ENCODE results near the gene CA11.

The CA11 gene

GRCh38 chr19:48596237-48596636, 49.8 kb downstream of the CA11 start:
- TF ChIP-seq GABPA (IDR thresholded peaks at IDR 0.05; ENCODE audit: low read depth) (no peak), REST (IDR thresholded peaks at IDR 0.05; ENCODE audit: insufficient replicate concordance, low read depth) (no peak)
- Histone ChIP-seq H3K27ac (replicated peaks) (no peak overlapping the region), H3K27me3 (ENCODE audit: insufficient read depth, poor library complexity, severe bottlenecking) (no peaks in the 10 kb centered on the region), H3K4me3 (replicated peaks; ENCODE audit: insufficient read depth, low read length) (no peak overlapping the region)
- no peak for DNase-seq (ENCODE audit: low read depth in 1 of 2, low spot score in 1 of 2)

- no peak overlapping the region for H3K27ac ChIP-seq (replicated peaks)
- no peak for TF ChIP-seq CTCF (IDR thresholded peaks at IDR 0.05; ENCODE audit: insufficient read depth, low read length)
- TF ChIP-seq GABPA (IDR thresholded peaks at IDR 0.05; ENCODE audit: low read depth): no peak
- no peak for TF ChIP-seq SPI1 (IDR thresholded peaks at IDR 0.05; ENCODE audit: borderline replicate concordance, low read depth)
- no peak for TF ChIP-seq REST (IDR thresholded peaks at IDR 0.05; ENCODE audit: insufficient replicate concordance, low read depth)
- TF ChIP-seq POLR2AphosphoS5 (IDR thresholded peaks at IDR 0.05; ENCODE audit: low read depth): no peak
- no peaks in the 10 kb centered on the region for H3K27me3 ChIP-seq (ENCODE audit: insufficient read depth, poor library complexity, severe bottlenecking)
- DNase-seq (ENCODE audit: low read depth in 1 of 2, low spot score in 1 of 2): no peak
- no peak overlapping the region for H3K4me3 ChIP-seq (replicated peaks; ENCODE audit: insufficient read depth, low read length)
Measured at GRCh38 chr19:48595833-48596232, 50.2 kb downstream of the CA11 start.

- DNase-seq (ENCODE audit: low read depth in 1 of 2, low spot score in 1 of 2): no peak
- TF ChIP-seq SPI1 (IDR thresholded peaks at IDR 0.05; ENCODE audit: borderline replicate concordance, low read depth): no peak
- no peak overlapping the region for H3K27ac ChIP-seq (replicated peaks)
- no peaks in the 10 kb centered on the region for H3K27me3 ChIP-seq (ENCODE audit: insufficient read depth, poor library complexity, severe bottlenecking)
- H3K4me3 ChIP-seq (replicated peaks; ENCODE audit: insufficient read depth, low read length): no peak overlapping the region
Measured at GRCh38 chr19:48595171-48595570, 50.8 kb downstream of the CA11 start.

GRCh38 chr19:48591021-48591420, 55.0 kb downstream of the CA11 start:
- H3K27me3 ChIP-seq (ENCODE audit: insufficient read depth, poor library complexity, severe bottlenecking): no peaks in the 10 kb centered on the region
- DNase-seq (ENCODE audit: low read depth in 1 of 2, low spot score in 1 of 2): no peak
- H3K27ac ChIP-seq (replicated peaks): no peak overlapping the region
- TF ChIP-seq REST (IDR thresholded peaks at IDR 0.05; ENCODE audit: insufficient replicate concordance, low read depth) (no peak), GABPA (IDR thresholded peaks at IDR 0.05; ENCODE audit: low read depth) (no peak), SPI1 (IDR thresholded peaks at IDR 0.05; ENCODE audit: borderline replicate concordance, low read depth) (no peak), POLR2AphosphoS5 (IDR thresholded peaks at IDR 0.05; ENCODE audit: low read depth) (no peak), CTCF (IDR thresholded peaks at IDR 0.05; ENCODE audit: insufficient read depth, low read length) (no peak)
- no peak overlapping the region for H3K4me3 ChIP-seq (replicated peaks; ENCODE audit: insufficient read depth, low read length)
